ENCODE data around the gene FAM234B.
"Not testable (repeated sequence)": the region's sequence is repeated elsewhere in the genome, so short reads cannot be mapped to it uniquely, and the experiment has no call there.

Gene FAM234B

GRCh38 chr12:13023811-13024530 is 20.2 kb upstream of the FAM234B start:
- peak; percentile 39 for DNase-seq

GRCh38 chr12:13024531-13024916 is 19.7 kb upstream of the FAM234B start:
- DNase-seq, result no peak

- no peak for DNase-seq
Observed at GRCh38 chr12:13026286-13026685, 17.9 kb upstream of the FAM234B start.

- no peak for DNase-seq
Observed at GRCh38 chr12:13027032-13027431, 17.1 kb upstream of the FAM234B start.

- DNase-seq, result no peak
Observed at GRCh38 chr12:13027508-13027907, 16.7 kb upstream of the FAM234B start.

- no peak for DNase-seq
Observed at GRCh38 chr12:13028825-13029570, 15.2 kb upstream of the FAM234B start.

- peak; percentile 59 for DNase-seq
Observed at GRCh38 chr12:13030541-13031291, 13.5 kb upstream of the FAM234B start.

- no peak for DNase-seq
Observed at GRCh38 chr12:13032164-13032563, 12.0 kb upstream of the FAM234B start.

- no peak for DNase-seq
Observed at GRCh38 chr12:13033476-13033875, 10.7 kb upstream of the FAM234B start.

- DNase-seq, result not testable (repeated sequence)
Observed at GRCh38 chr12:13035335-13035734, 8.8 kb upstream of the FAM234B start.

- DNase-seq, result no peak
Observed at GRCh38 chr12:13036881-13037280, 7.3 kb upstream of the FAM234B start.

- no peak for DNase-seq
Observed at GRCh38 chr12:13038491-13039161, 5.6 kb upstream of the FAM234B start.

GRCh38 chr12:13039328-13039956 is 4.7 kb upstream of the FAM234B start:
- peak; percentile 9 for DNase-seq

- no peak for DNase-seq
Observed at GRCh38 chr12:13041224-13041623, 3.0 kb upstream of the FAM234B start.

GRCh38 chr12:13042666-13043230 is 1.4 kb upstream of the FAM234B start:
- DNase-seq, result no peak

- peak; percentile 8 for DNase-seq
Observed at GRCh38 chr12:13044906-13045299, 722 bp downstream of the FAM234B start.

- DNase-seq, result no peak
Observed at GRCh38 chr12:13045816-13046215, 1.6 kb downstream of the FAM234B start.

- DNase-seq, result no peak
Observed at GRCh38 chr12:13046964-13047363, 2.8 kb downstream of the FAM234B start.

- DNase-seq, result no peak
Observed at GRCh38 chr12:13049816-13050215, 5.6 kb downstream of the FAM234B start.

GRCh38 chr12:13052421-13052820 is 8.2 kb downstream of the FAM234B start:
- DNase-seq, result no peak

- DNase-seq, result not testable (repeated sequence)
Observed at GRCh38 chr12:13053617-13054016, 9.4 kb downstream of the FAM234B start.

GRCh38 chr12:13060581-13060980 is 16.4 kb downstream of the FAM234B start:
- no peak for DNase-seq

Data from NCI-H2171 treated with DMSO at 0.1 percent for 48 hours (cell line).